Lower leg skin (tissue), 4 donors: ENCODE data around the gene PATE2. TPM values are rescaled to one million over a fixed set of nuclear protein-coding genes. Genes with fewer than 3 reads are reported as not detected.

ENCODE experiments used
- DNase-seq, 2 donors: peaks; one replicate each; pipeline ENCODE4 v3.0.0-alpha.2; 2019; ENCODE audit warnings: low spot score in 2 of 2
- H3K4me3 ChIP-seq: fragments of 200-600 bp; sonication (generic); 2 replicates; pipeline ENCODE4 v1.5.1; 2017; ENCODE audit warnings: mild to moderate bottlenecking, low read depth; ENCODE audit not compliant: poor library complexity, severe bottlenecking
- CTCF ChIP-seq, 3 donors: fragments of 450-650 bp; IDR thresholded peaks; one replicate each; pipeline ENCODE4 v1.5.1; 2016; ENCODE audit warnings: antibody characterized with exemption in 3 of 3, mild to moderate bottlenecking in 3 of 3, moderate library complexity in 2 of 3
- POLR2A ChIP-seq, 2 donors: fragments of 450-650 bp; IDR thresholded peaks; one replicate each; pipeline ENCODE4 v1.6.1; 2016 to 2017; ENCODE audit warnings: antibody characterized with exemption in 2 of 2, mild to moderate bottlenecking in 1 of 2, moderate library complexity in 1 of 2
- WGBS, 2 donors: methylation state at CpG; one replicate each; pipeline ENCODE4 v1.1.5; 2018; 5-methylcytosine and 5-hydroxymethylcytosine counted together
- intact Hi-C: fragments of 100-400 bp; cut with DNase I; formaldehyde crosslinking; loops from one replicate; pipeline ENCODE4 v1.15.0; 2023; ENCODE audit warnings: low total_unique reads
- total RNA-seq, 4 donors: library from RNA; depleted of rRNA; stranded (reverse); fragments of >200 nt; gene quantifications; one replicate each; pipeline ENCODE4 v1.1.0, GENCODE V29; 2016

The PATE2 gene
- not detected for total RNA-seq

- intact Hi-C loops: no loop called here
- DNase-seq: no peak
- no peak within 1 kb of the TSS for H3K4me3 ChIP-seq
- TF ChIP-seq CTCF (IDR thresholded peaks at IDR 0.05) (no peak), POLR2A (IDR thresholded peaks at IDR 0.05) (no peak)
Measured at GRCh38 chr11:125778728-125779127, at the start of gene PATE2. Gene PATE2 (minus strand): TSS chr11:125778828. CDS start chr11:125778773, 55 bp downstream.

DNA sequence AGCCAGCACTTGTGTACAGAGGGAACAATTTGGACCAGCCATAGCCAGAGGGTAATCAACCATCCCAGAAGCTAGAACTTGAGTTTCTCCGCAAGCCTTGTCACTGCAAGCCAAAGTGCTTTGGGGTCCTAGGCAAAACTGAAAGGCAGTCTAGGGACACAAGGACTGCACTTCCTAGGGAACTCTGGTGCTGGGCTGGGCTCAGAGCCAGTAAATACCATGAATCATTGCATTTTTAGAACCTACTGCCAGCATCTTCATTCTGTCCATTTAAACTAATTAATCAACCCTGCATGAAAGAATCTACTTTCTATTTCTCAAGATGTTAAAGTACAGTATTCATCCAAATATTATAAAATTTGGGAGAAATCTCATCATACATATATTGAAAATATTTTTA lies 29.3 kb upstream of the PATE2 start:
- intact Hi-C loops: no loop called here
- no peak overlapping the region for H3K4me3 ChIP-seq
- WGBS, 2 donors: 53 to 100% methylated on average over 1 of the region's 1 CpG
- no peak for DNase-seq
- TF ChIP-seq POLR2A (IDR thresholded peaks at IDR 0.05): no peak
- no peak for TF ChIP-seq CTCF (IDR thresholded peaks at IDR 0.05)

GRCh38 chr11:125802387-125802786 lies 23.8 kb upstream of the PATE2 start:
- DNase-seq: no peak
- WGBS, 2 donors: 0% methylated on average over 1 of the region's 1 CpG
- TF ChIP-seq POLR2A (IDR thresholded peaks at IDR 0.05) (no peak), CTCF (IDR thresholded peaks at IDR 0.05) (no peak)
- intact Hi-C loops: no loop called here
- H3K4me3 ChIP-seq: no peak overlapping the region

DNA sequence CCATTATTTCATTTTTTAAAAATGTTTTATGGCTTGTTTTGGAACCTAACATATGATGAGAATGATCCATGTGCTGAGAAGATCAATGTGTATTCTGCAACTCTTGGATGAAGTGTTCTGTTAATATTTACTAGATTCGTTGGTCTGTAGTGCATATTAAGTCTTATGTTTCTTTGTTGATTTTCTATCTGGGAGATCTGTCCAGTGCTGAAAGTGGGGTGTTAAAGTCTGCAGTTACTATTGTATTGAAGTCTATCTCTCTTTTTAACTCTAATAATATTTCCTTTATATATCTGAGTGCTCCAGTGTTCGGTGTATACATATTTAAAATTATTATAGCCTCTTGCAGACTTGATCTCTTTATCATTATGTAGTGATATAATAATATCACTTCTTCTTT lies 21.2 kb upstream of the PATE2 start:
- no peak overlapping the region for H3K4me3 ChIP-seq
- no peak for DNase-seq
- TF ChIP-seq POLR2A (IDR thresholded peaks at IDR 0.05): no peak
- no peak for TF ChIP-seq CTCF (IDR thresholded peaks at IDR 0.05)
- 28 to 34% methylated on average over 2 of the region's 2 CpGs for WGBS, 2 donors
- intact Hi-C loops: no loop called here

DNA sequence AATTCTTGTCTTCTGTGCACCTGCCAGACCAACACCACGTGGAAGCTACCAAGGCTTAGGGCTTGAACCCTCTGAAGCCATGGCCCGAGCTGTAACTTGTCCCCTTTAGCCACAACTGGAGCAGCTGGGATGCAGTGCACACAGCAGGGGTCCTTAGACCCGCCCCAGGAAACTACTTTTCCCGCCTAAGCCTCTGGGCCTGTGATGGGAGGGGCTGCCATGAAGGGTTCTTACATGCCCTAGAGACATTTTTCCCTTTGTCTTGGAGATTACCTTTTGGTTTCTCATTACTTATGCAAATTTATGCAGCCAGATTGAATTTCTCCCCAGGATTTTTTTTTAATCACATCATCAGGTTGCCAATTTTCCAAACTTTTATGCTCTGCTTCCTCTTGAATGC lies 19.0 kb upstream of the PATE2 start:
- no peak for TF ChIP-seq POLR2A (IDR thresholded peaks at IDR 0.05)
- no peak for TF ChIP-seq CTCF (IDR thresholded peaks at IDR 0.05)
- 43 to 59% methylated on average over 4 of the region's 4 CpGs for WGBS, 2 donors
- DNase-seq: no peak
- intact Hi-C loops: no loop called here
- no peak overlapping the region for H3K4me3 ChIP-seq

- no peak for DNase-seq
- TF ChIP-seq CTCF (IDR thresholded peaks at IDR 0.05): no peak
- TF ChIP-seq POLR2A (IDR thresholded peaks at IDR 0.05): no peak
- no peak overlapping the region for H3K4me3 ChIP-seq
- intact Hi-C loops: no loop called here
- 92 to 94% methylated on average over 4 of the region's 4 CpGs for WGBS, 2 donors
Measured at GRCh38 chr11:125790825-125791224, 12.2 kb upstream of the PATE2 start.
